Neural cell (in vitro differentiated cells): ENCODE measurements around the gene CPT2. TPM values are rescaled to one million over a fixed set of nuclear protein-coding genes. Genes with fewer than 3 reads are reported as not detected.

ENCODE experiments used
- H2AFZ ChIP-seq: fragments of 200-600, 300-800 bp; sonication (generic), shearing (Covaris generic); 2 replicates; pipeline ENCODE4 v1.6.0; 2014; ENCODE audit warnings: low read depth, mild to moderate bottlenecking, antibody characterized with exemption, low read length, moderate library complexity
- H3F3A ChIP-seq: fragments of 200-600 bp; shearing (Covaris generic); 2 replicates; pipeline ENCODE4 v1.6.1; 2016; ENCODE audit warnings: mild to moderate bottlenecking, moderate library complexity, mixed read lengths, antibody characterized with exemption, low read length; ENCODE audit not compliant: insufficient read depth, poor library complexity, severe bottlenecking
- H3K27ac ChIP-seq: fragments of 200-600, 300-800 bp; sonication (generic), shearing (Covaris generic); 2 replicates; pipeline ENCODE4 v1.5.1; 2014; ENCODE audit warnings: mild to moderate bottlenecking, low read length, moderate library complexity
- H3K27me3 ChIP-seq: fragments of 300-800, 200-600 bp; sonication (generic), shearing (Covaris generic); 2 replicates; pipeline ENCODE4 v1.6.0; 2014; ENCODE audit warnings: mild to moderate bottlenecking, low read depth, low read length, moderate library complexity; ENCODE audit not compliant: insufficient read depth
- H3K36me3 ChIP-seq: fragments of 300-800, 200-600 bp; sonication (generic), shearing (Covaris generic); 2 replicates; pipeline ENCODE4 v1.5.1; 2014; ENCODE audit warnings: mild to moderate bottlenecking, antibody characterized with exemption, low read length, moderate library complexity; ENCODE audit not compliant: insufficient read depth
- H3K4me2 ChIP-seq: fragments of 300-800, 200-600 bp; sonication (generic), shearing (Covaris generic); 2 replicates; pipeline ENCODE4 v1.6.0; 2014; ENCODE audit warnings: mild to moderate bottlenecking, low read length
- H3K4me3 ChIP-seq: fragments of 300-800, 200-600 bp; sonication (generic), shearing (Covaris generic); 2 replicates; pipeline ENCODE4 v1.5.1; 2014; ENCODE audit warnings: mild to moderate bottlenecking, low read length, moderate library complexity
- H3K79me2 ChIP-seq: fragments of 200-600 bp; shearing (Covaris generic); replicated peaks from 2 replicates; pipeline ENCODE4 v1.6.0; 2014; ENCODE audit warnings: mild to moderate bottlenecking, low read length, moderate library complexity; ENCODE audit not compliant: insufficient read depth
- H3K9ac ChIP-seq: fragments of 300-800, 200-600 bp; sonication (generic), shearing (Covaris generic); 2 replicates; pipeline ENCODE4 v1.6.1; 2016; ENCODE audit warnings: mild to moderate bottlenecking, low read length, mixed read lengths
- H3K9me2 ChIP-seq: fragments of 200-600 bp; shearing (Covaris generic); 2 replicates; pipeline ENCODE4 v1.6.1; 2016; ENCODE audit warnings: mild to moderate bottlenecking, low read length, mixed read lengths; ENCODE audit not compliant: insufficient read depth
- H3K9me3 ChIP-seq: fragments of 200-600, 300-800 bp; sonication (generic), shearing (Covaris generic); 2 replicates; pipeline ENCODE4 v1.6.1; 2016; ENCODE audit warnings: mild to moderate bottlenecking, mixed run types, low read length, moderate library complexity, mixed read lengths
- H4K20me1 ChIP-seq: fragments of 200-600 bp; shearing (Covaris generic); 2 replicates; pipeline ENCODE4 v1.6.1; 2016; ENCODE audit warnings: mild to moderate bottlenecking, mixed run types; ENCODE audit not compliant: insufficient read depth
- EP300 ChIP-seq: fragments of 450-650 bp; conservative IDR thresholded peaks from 2 replicates; pipeline ENCODE4 v1.6.1; 2014; ENCODE audit warnings: antibody characterized with exemption, mild to moderate bottlenecking, moderate library complexity; ENCODE audit not compliant: poor library complexity, severe bottlenecking
- EZH2 ChIP-seq: fragments of 200-600, 300-800 bp; shearing (Covaris generic), sonication (generic); IDR thresholded peaks from 2 replicates; pipeline ENCODE4 v1.6.1; 2014; ENCODE audit warnings: antibody characterized with exemption, low read length, borderline replicate concordance, mild to moderate bottlenecking; ENCODE audit not compliant: insufficient read depth, poor library complexity, severe bottlenecking
- MXI1 ChIP-seq: fragments of 450-650 bp; conservative IDR thresholded peaks from 2 replicates; pipeline ENCODE4 v1.6.1; 2014; ENCODE audit warnings: antibody characterized with exemption, mild to moderate bottlenecking; ENCODE audit not compliant: poor library complexity, severe bottlenecking
- POLR2AphosphoS5 ChIP-seq: IDR thresholded peaks from 2 replicates; pipeline ENCODE4 v1.6.1; 2012
- RAD21 ChIP-seq: fragments of 450-650 bp; conservative IDR thresholded peaks from 2 replicates; pipeline ENCODE4 v1.6.1; 2014; ENCODE audit warnings: antibody characterized with exemption, mild to moderate bottlenecking, moderate library complexity
- SMC3 ChIP-seq: fragments of 450-650 bp; conservative IDR thresholded peaks from 2 replicates; pipeline ENCODE4 v1.6.1; 2014; ENCODE audit warnings: antibody characterized with exemption, mild to moderate bottlenecking, moderate library complexity; ENCODE audit not compliant: poor library complexity
- TAF1 ChIP-seq: IDR thresholded peaks from 2 replicates; pipeline ENCODE4 v1.6.1; 2012; ENCODE audit warnings: low read depth
- polyA plus RNA-seq: library from polyadenylated mRNA; depleted of rRNA; stranded (reverse); fragments of >200 nt; gene quantifications from 2 replicates; pipeline ENCODE4 v1.2.3, GENCODE V29; 2014
- TF ChIP-seq, protein P1 (sequence below): IDR thresholded peaks from 2 replicates; pipeline ENCODE4 v1.6.1; 2012; ENCODE audit warnings: borderline replicate concordance
- TF ChIP-seq, protein P2 (sequence below): fragments of 450-650 bp; IDR thresholded peaks from 2 replicates; pipeline ENCODE4 v1.5.1; 2014; ENCODE audit warnings: antibody characterized with exemption, mild to moderate bottlenecking, moderate library complexity; ENCODE audit not compliant: poor library complexity, severe bottlenecking

Gene CPT2
- polyA plus RNA-seq, 1 donor from 2014 or later, result 5.3 TPM

DNA sequence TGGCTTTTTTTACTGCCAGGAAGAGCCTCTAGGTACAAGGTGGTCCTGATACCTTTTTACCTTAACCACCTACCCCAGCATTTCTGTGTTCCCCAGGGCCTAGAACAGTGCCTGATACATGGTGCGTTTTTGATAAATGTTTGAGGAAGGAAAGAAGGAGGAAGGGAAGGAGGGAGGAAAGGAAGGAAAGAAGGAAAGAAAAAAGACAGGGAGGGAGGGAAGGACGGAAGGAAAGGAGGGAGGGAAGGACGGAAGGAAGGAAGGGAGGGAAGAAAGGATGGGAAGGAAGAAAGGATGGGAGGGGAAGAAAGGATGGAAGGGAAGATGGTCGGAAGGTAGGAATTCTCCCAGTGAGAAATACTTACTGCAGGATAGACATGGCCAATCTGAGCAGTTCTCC is 53.7 kb downstream of the CPT2 start (continued):
- no peak for TF ChIP-seq SMC3
- no peak for TF ChIP-seq EP300

GRCh38 chr1:53254011-53254640 is 57.5 kb downstream of the CPT2 start:
- Histone ChIP-seq H3K9me3 (no peaks in the 10 kb centered on the region), H3K36me3 (peaks cover 3% of the 10 kb centered on the region), H3K4me2 (no peak overlapping the region)

DNA sequence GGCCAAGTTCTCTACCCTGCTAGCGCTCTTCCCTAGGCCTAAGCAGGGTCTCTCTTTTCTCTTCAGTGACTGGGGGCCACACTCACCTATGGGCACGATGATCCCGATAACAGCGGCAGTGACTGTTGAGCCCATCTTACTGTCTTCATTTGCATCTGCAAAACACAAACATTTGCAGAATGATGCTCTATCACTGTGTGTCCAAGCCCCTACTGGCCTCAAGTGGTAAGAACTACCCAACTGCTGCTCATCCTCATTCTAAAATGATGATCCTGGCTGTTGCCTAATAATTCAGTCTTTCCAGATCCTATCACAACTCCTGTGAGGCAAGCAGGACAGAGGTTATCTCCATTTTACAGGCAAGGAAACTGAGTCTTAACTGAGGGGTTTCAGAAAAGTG is 58.4 kb downstream of the CPT2 start:
- Histone ChIP-seq H3K4me2 (no peak overlapping the region), H3F3A (no peaks in the 10 kb centered on the region), H3K9ac (no peak overlapping the region), H3K9me2 (no peaks in the 10 kb centered on the region), H4K20me1 (no peaks in the 10 kb centered on the region), H3K9me3 (no peaks in the 10 kb centered on the region), H3K36me3 (peaks cover 3% of the 10 kb centered on the region), H3K4me3 (no peak overlapping the region), H3K79me2 (no peaks in the 10 kb centered on the region), H3K27me3 (no peaks in the 10 kb centered on the region), H2AFZ (no peak overlapping the region), H3K27ac (no peak overlapping the region)
- TF ChIP-seq POLR2AphosphoS5 (no peak), SMC3 (no peak), TAF1 (no peak), EP300 (no peak), RAD21 (no peak), EZH2 (no peak), MXI1 (no peak)
- TF ChIP-seq, protein P1, sequence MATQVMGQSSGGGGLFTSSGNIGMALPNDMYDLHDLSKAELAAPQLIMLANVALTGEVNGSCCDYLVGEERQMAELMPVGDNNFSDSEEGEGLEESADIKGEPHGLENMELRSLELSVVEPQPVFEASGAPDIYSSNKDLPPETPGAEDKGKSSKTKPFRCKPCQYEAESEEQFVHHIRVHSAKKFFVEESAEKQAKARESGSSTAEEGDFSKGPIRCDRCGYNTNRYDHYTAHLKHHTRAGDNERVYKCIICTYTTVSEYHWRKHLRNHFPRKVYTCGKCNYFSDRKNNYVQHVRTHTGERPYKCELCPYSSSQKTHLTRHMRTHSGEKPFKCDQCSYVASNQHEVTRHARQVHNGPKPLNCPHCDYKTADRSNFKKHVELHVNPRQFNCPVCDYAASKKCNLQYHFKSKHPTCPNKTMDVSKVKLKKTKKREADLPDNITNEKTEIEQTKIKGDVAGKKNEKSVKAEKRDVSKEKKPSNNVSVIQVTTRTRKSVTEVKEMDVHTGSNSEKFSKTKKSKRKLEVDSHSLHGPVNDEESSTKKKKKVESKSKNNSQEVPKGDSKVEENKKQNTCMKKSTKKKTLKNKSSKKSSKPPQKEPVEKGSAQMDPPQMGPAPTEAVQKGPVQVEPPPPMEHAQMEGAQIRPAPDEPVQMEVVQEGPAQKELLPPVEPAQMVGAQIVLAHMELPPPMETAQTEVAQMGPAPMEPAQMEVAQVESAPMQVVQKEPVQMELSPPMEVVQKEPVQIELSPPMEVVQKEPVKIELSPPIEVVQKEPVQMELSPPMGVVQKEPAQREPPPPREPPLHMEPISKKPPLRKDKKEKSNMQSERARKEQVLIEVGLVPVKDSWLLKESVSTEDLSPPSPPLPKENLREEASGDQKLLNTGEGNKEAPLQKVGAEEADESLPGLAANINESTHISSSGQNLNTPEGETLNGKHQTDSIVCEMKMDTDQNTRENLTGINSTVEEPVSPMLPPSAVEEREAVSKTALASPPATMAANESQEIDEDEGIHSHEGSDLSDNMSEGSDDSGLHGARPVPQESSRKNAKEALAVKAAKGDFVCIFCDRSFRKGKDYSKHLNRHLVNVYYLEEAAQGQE, result no peak
- TF ChIP-seq, protein P2, sequence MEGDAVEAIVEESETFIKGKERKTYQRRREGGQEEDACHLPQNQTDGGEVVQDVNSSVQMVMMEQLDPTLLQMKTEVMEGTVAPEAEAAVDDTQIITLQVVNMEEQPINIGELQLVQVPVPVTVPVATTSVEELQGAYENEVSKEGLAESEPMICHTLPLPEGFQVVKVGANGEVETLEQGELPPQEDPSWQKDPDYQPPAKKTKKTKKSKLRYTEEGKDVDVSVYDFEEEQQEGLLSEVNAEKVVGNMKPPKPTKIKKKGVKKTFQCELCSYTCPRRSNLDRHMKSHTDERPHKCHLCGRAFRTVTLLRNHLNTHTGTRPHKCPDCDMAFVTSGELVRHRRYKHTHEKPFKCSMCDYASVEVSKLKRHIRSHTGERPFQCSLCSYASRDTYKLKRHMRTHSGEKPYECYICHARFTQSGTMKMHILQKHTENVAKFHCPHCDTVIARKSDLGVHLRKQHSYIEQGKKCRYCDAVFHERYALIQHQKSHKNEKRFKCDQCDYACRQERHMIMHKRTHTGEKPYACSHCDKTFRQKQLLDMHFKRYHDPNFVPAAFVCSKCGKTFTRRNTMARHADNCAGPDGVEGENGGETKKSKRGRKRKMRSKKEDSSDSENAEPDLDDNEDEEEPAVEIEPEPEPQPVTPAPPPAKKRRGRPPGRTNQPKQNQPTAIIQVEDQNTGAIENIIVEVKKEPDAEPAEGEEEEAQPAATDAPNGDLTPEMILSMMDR, result no peak

More at GRCh38 chr1:53254011-53254640, 57.5 kb downstream of the CPT2 start:
- H3K27me3 ChIP-seq, result no peaks in the 10 kb centered on the region
- H3F3A ChIP-seq, result no peaks in the 10 kb centered on the region
- no peak overlapping the region for H2AFZ ChIP-seq
- H3K79me2 ChIP-seq, result no peaks in the 10 kb centered on the region
- H4K20me1 ChIP-seq, result no peaks in the 10 kb centered on the region
- TF ChIP-seq EZH2 (no peak), TAF1 (no peak)
- H3K27ac ChIP-seq, result no peak overlapping the region
- no peak overlapping the region for H3K4me3 ChIP-seq
- H3K9ac ChIP-seq, result no peak overlapping the region
- H3K9me2 ChIP-seq, result no peaks in the 10 kb centered on the region
